AML-193 (cell line): ENCODE measurements around the gene BAG5.
"Not testable (repeated sequence)": the region's sequence is repeated elsewhere in the genome, so short reads cannot be mapped to it uniquely, and the experiment has no call there.

Experiments used
- DNase-seq, 2 experiments: peaks; one replicate each; lab custom pipeline; 2025; lab: John Stamatoyannopoulos, UW

BAG5 gene

DNA sequence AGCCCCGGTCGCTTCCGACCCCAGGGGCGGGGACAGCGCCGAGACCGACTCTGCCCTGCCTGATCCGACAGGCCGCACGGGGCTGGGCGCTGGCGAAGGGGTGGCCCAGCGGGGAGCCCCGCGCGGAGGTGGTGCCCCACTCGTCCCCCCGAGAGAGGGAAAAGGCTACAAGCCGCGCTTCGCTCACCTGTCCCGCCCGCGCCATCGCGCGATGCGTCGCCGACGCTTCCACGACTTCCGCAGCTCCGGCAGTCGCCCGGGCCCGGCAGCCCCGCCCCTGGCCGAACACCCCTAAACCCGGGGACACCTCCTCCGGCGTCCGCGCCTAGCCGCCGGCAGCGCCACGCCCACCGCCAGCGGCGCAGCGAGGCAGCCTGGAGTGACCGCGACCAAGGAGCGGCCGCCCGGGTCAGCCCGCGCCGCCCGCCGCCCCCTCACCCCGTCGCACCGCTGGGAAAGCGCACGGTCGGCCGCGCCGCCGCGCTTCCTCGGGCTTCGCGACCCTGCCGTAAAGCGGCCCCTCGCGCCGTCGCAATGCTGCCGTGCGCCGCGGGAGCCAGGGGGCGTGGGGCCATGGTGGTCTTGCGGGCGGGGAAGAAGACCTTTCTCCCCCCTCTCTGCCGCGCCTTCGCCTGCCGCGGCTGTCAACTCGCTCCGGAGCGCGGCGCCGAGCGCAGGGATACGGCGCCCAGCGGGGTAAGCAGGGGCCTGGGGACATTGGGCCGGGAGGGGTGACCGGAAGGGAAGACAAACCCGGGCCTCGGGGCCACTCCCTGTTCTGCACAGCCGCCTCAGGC, at the start of gene BAG5, which contains the start of gene COA8:
TSS of gene BAG5 (minus strand) at position 229 of the 797 bp plus-strand sequence. CDS start 1,493 bp downstream, outside the sequence.
TSS of gene COA8 (plus strand) at position 532 of the 797 bp plus-strand sequence. CDS start at position 574, 42 bp downstream.
- DNase-seq, result peak; percentile 67 to 73

DNA sequence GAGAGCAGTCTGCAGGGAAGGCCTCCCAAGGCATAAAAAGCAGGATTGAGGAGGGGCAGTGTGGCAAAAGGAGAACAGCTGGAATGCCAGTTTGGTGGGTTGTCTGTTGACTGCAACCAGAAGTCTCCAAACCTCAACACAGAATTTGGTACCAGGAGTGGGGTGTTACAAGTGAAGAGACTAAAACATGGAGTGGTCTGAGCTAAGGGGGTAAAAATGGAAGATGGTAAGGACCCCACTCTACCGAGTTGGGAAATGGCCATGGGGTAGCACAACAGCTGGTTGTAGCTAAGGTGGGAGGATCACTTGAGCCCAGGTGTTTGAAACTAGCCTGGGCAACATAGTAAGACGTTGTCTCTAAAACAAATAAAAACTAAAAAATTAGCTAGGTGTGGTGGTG, 48.8 kb upstream of the BAG5 start:
- DNase-seq, result no peak

- not testable (repeated sequence) for DNase-seq
Observed at GRCh38 chr14:103609081-103609480, 46.6 kb upstream of the BAG5 start.

DNA sequence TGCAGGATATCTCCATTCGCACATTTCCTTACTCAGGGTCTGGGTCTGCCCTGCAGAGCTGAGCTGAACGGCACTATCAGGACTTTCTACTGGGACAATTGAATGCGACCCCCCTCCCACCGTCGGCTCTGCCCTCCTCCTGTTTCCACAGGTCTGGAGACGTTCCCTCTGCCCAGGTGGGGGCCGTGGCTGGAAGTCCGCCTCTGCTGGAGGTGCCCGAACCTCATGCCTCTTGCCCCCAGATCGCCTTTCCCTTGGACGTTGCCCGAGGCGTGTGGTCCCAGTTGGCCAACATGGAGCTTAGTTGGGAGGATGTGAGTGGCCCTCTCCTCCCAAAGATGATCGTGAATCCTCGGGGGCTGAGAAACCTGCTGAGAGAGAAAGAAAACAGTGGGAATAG, 45.4 kb upstream of the BAG5 start:
- DNase-seq, result no peak

GRCh38 chr14:103606963-103607668, 44.7 kb upstream of the BAG5 start:
- peak; percentile 92 to 95 for DNase-seq

GRCh38 chr14:103604620-103605019, 42.2 kb upstream of the BAG5 start:
- no peak for DNase-seq

- no peak for DNase-seq
Observed at GRCh38 chr14:103600503-103600902, 38.0 kb upstream of the BAG5 start.

DNA sequence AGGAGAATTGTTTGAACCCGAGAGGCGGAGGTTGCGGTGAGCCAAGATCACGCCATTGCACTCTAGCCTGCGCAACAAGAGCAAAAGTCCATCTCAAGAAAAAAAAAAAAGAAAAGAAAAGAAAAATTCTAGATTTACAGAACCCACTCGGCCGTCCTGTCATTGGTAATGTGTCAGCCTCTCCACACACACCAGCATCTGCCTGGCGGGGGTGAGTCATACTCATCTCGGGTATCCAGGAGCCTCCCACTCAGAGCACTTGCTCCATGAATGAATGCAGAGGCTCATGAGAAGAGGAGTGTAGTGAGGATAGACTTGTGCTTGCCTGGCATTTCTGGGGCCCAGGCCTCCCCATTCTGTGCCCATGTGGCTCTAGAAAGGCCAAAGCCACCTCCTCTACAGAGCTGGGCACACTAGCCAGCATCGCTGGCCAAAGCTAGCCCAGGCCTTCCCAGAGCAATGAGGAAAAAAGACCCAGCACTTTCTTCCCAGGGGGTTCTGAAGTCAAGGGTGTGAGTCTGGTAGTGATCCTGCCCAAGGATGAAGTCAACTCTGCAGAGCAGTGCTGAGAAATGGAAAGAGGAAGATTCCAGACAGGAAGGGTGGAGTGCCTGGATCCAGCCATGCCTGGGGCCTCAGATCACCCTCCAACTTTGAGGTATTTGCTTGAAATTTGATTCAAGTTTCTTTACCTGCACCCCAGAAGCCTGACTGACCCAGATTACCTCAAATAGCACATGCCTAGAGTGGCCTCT, 35.3 kb upstream of the BAG5 start:
- no peak for DNase-seq

DNA sequence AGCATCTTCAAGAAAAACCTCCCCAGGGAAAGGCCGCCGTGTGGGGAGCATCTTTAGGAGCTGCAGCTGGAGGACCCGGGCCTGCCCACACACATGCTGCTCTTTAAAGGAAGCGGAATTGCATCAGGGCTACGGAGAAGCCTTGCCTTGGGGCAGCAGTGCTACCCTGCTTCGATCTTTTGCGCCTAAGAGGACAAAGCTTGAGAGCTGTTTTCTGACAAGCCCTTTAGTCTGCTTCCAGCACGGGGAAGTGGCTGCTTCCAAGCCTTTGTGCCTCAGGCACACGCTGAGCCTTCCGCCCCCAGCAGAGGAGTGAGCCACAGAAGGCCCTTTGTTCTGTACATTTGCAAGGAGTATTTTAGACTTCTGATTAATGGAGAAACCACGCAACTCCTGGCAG, 31.8 kb upstream of the BAG5 start:
- no peak for DNase-seq

DNA sequence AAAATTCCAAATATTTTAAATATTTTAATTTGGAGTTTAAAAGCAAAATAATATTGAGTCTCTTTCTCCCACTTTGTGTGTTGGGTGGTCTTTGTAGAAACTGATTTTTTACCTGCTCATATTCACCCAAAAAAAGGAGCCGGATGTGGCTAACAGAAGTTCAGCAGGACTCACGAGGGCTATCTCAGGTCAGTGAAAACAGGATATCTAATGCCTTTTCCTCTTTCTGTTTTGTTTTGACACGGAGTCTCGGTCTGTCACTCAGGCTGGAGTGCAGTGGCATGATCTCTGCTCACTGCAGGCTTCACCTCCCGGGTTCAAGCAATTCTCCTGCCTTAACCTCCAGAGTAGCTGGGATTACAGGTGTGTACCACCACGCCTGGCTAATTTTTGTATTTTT, 31.1 kb upstream of the BAG5 start:
- DNase-seq, result no peak

- DNase-seq, result no peak
Observed at GRCh38 chr14:103584326-103584915, 22.0 kb upstream of the BAG5 start.

GRCh38 chr14:103581954-103582703, 19.7 kb upstream of the BAG5 start:
- DNase-seq, result no peak

DNA sequence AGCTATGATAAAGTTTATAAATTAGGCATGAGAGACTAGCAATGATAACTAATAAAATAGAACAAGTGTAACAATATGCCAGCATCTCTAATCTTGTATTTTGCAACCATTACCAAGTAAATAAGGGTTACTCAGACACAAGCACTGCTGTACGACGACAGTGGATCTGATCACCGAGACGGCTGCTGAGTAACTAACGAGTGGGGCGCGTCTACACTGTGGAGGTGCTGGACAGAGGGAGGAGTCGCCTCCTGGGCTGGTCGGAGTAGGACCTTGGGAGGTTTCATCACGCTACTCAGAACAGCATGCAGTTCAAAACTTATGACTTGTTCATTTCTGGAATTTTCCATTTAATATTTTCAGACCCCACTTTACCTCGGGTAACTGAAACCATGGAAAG, 18.7 kb upstream of the BAG5 start:
- no peak for DNase-seq

DNA sequence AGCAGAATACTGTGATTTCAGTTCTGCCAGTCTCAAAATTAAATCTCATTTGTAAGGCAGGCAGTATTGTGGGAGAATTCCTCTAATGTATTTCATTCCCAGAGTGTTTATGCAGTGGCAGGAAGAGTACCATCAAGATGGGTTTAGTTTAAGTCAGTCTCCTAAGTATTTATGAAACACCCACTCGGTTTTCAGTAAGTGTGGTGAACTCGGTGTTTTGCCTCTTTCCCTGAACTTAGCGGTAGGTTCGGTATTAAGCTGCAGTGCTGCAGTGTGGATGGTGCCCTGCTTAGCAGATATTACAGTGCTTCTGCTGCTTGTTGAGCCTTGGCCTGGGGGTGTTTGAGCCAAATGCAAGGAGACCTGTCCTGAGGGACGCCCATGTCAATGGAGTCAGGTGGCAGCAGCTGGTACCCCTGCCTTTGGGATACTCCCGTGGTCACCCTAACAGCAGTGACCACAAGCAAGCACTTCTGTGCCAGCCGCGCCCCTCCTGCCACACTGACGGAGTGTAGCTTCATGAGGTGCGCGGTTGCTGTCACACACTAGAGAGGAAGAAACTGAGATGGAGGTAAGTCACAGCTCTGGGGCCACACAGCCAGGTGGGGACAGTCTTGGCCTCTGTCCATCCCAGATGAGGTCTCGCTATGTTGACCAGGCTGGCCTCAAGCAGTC, 16.1 kb upstream of the BAG5 start:
- no peak for DNase-seq

- DNase-seq, result no peak
Observed at GRCh38 chr14:103576371-103577024, 14.0 kb upstream of the BAG5 start.

- no peak for DNase-seq
Observed at GRCh38 chr14:103574707-103575285, 12.3 kb upstream of the BAG5 start.

- no peak for DNase-seq
Observed at GRCh38 chr14:103574104-103574503, 11.6 kb upstream of the BAG5 start.

GRCh38 chr14:103569408-103569807, 7.0 kb upstream of the BAG5 start:
- no peak for DNase-seq

- no peak for DNase-seq
Observed at GRCh38 chr14:103568952-103569351, 6.5 kb upstream of the BAG5 start.
